ENCODE results near the gene PAX5.

Gene PAX5

GRCh38 chr9:36956908-36957307 lies 77.2 kb downstream of the PAX5 start:
- no peak for DNase-seq

GRCh38 chr9:36950389-36950788 lies 83.7 kb downstream of the PAX5 start:
- DNase-seq: no peak

GRCh38 chr9:36949466-36949865 lies 84.6 kb downstream of the PAX5 start:
- DNase-seq: peak in 1 of 2 donors; percentile 20

- DNase-seq: no peak
These were observed 86.0 kb downstream of the PAX5 start for GRCh38 chr9:36948051-36948450.

- no peak for DNase-seq
These were observed 87.4 kb downstream of the PAX5 start for GRCh38 chr9:36946653-36947052.

GRCh38 chr9:36945999-36946398 lies 88.1 kb downstream of the PAX5 start:
- no peak for DNase-seq

- DNase-seq: no peak
These were observed 91.2 kb downstream of the PAX5 start for GRCh38 chr9:36942891-36943290.

- DNase-seq: no peak
These were observed 92.6 kb downstream of the PAX5 start for GRCh38 chr9:36941441-36941840.

GRCh38 chr9:36940881-36941280 lies 93.2 kb downstream of the PAX5 start:
- DNase-seq: no peak

GRCh38 chr9:36940500-36940853 lies 93.6 kb downstream of the PAX5 start:
- DNase-seq: no peak

GRCh38 chr9:36939655-36940499 lies 94.2 kb downstream of the PAX5 start:
- no peak for DNase-seq

GRCh38 chr9:36939214-36939613 lies 94.9 kb downstream of the PAX5 start:
- no peak for DNase-seq

- no peak for DNase-seq
These were observed 95.5 kb downstream of the PAX5 start for GRCh38 chr9:36938617-36939016.

GRCh38 chr9:36937951-36938350 lies 96.1 kb downstream of the PAX5 start:
- DNase-seq: no peak

- no peak for DNase-seq
These were observed 96.7 kb downstream of the PAX5 start for GRCh38 chr9:36937346-36937745.

- DNase-seq: no peak
These were observed 97.6 kb downstream of the PAX5 start for GRCh38 chr9:36936498-36936831.

GRCh38 chr9:36935768-36936497 lies 98.1 kb downstream of the PAX5 start:
- no peak for DNase-seq

- DNase-seq: no peak
These were observed 98.7 kb downstream of the PAX5 start for GRCh38 chr9:36935332-36935731.

GRCh38 chr9:36934478-36935065 lies 99.5 kb downstream of the PAX5 start:
- no peak for DNase-seq

GRCh38 chr9:36933676-36934215 lies 100.3 kb downstream of the PAX5 start:
- DNase-seq: no peak

- DNase-seq: no peak
These were observed 101.9 kb downstream of the PAX5 start for GRCh38 chr9:36932198-36932597.

GRCh38 chr9:36930941-36931340 lies 103.1 kb downstream of the PAX5 start:
- DNase-seq: no peak

GRCh38 chr9:36929350-36929675 lies 104.8 kb downstream of the PAX5 start:
- DNase-seq: no peak
